Smooth muscle cell (in vitro differentiated cells): ENCODE data around the gene SLC35D1. TPM values are rescaled to one million over a fixed set of nuclear protein-coding genes. Genes with fewer than 3 reads are reported as not detected.

Source experiments
- DNase-seq: peaks from one replicate; lab custom pipeline; 2025; ENCODE audit not compliant: unreplicated experiment; lab: John Stamatoyannopoulos, UW
- H2AFZ ChIP-seq: fragments of 200-600 bp; sonication (generic); 2 replicates; pipeline ENCODE4 v1.6.0; 2016; ENCODE audit warnings: antibody characterized with exemption, low read depth, mild to moderate bottlenecking
- H3F3A ChIP-seq: fragments of 200-600 bp; sonication (generic); 2 replicates; pipeline ENCODE4 v1.6.0; 2017; ENCODE audit warnings: antibody characterized with exemption, low read depth
- H3K27ac ChIP-seq: fragments of 200-600 bp; sonication (generic); 2 replicates; pipeline ENCODE4 v1.5.1; 2016; ENCODE audit warnings: low read depth, mild to moderate bottlenecking
- H3K27me3 ChIP-seq: fragments of 200-600 bp; sonication (generic); 2 replicates; pipeline ENCODE4 v1.6.1; 2016; ENCODE audit warnings: low read depth, mild to moderate bottlenecking
- H3K36me3 ChIP-seq: fragments of 200-600 bp; sonication (generic); 2 replicates; pipeline ENCODE4 v1.5.1; 2016; ENCODE audit warnings: low read depth
- H3K4me1 ChIP-seq: fragments of 200-600 bp; sonication (generic); 2 replicates; pipeline ENCODE4 v1.5.1; 2016; ENCODE audit warnings: low read depth
- H3K4me2 ChIP-seq: fragments of 200-600 bp; sonication (generic); 2 replicates; pipeline ENCODE4 v1.6.0; 2016; ENCODE audit warnings: mild to moderate bottlenecking
- H3K4me3 ChIP-seq: fragments of 200-600 bp; sonication (generic); 2 replicates; pipeline ENCODE4 v1.5.1; 2016; ENCODE audit warnings: mild to moderate bottlenecking
- H3K79me2 ChIP-seq: fragments of 200-600 bp; sonication (generic); 2 replicates; pipeline ENCODE4 v1.6.0; 2016; ENCODE audit warnings: low read depth, mild to moderate bottlenecking
- H3K9ac ChIP-seq: fragments of 200-600 bp; sonication (generic); 2 replicates; pipeline ENCODE4 v1.6.0; 2016; ENCODE audit warnings: low read depth
- H3K9me3 ChIP-seq: fragments of 200-600 bp; sonication (generic); replicated peaks from 2 replicates; pipeline ENCODE4 v1.5.1; 2016; ENCODE audit warnings: low read depth
- H4K20me1 ChIP-seq: fragments of 200-600 bp; sonication (generic); 2 replicates; pipeline ENCODE4 v1.6.0; 2016; ENCODE audit warnings: low read depth
- WGBS: methylation state at CpG from one replicate; pipeline ENCODE4 v1.1.7; 2016; ENCODE audit warnings: low lambda C conversion rate; 5-methylcytosine and 5-hydroxymethylcytosine counted together
- polyA plus RNA-seq: library from polyadenylated mRNA; unstranded; fragments of >200 nt; fragmentation: Nextera tagmentation; extraction: Ambion mirVana; gene quantifications from 2 replicates; pipeline ENCODE4 v1.2.1, GENCODE V29; 2016
- total RNA-seq: library from RNA; depleted of rRNA; stranded (reverse); fragments of >200 nt; gene quantifications from 2 replicates; pipeline ENCODE4 v1.2.3, GENCODE V29; 2014
- TF ChIP-seq, protein P1 (sequence below): fragments of 200-600 bp; sonication (generic); IDR thresholded peaks from 2 replicates; pipeline ENCODE4 v1.5.1; 2017; ENCODE audit warnings: borderline replicate concordance, mild to moderate bottlenecking, antibody characterized with exemption; ENCODE audit not compliant: insufficient read depth, poor library complexity, severe bottlenecking

SLC35D1 gene
- total and polyA plus RNA-seq, 2 experiments from 2014 or later, result 13.3 to 28.2 TPM

DNA sequence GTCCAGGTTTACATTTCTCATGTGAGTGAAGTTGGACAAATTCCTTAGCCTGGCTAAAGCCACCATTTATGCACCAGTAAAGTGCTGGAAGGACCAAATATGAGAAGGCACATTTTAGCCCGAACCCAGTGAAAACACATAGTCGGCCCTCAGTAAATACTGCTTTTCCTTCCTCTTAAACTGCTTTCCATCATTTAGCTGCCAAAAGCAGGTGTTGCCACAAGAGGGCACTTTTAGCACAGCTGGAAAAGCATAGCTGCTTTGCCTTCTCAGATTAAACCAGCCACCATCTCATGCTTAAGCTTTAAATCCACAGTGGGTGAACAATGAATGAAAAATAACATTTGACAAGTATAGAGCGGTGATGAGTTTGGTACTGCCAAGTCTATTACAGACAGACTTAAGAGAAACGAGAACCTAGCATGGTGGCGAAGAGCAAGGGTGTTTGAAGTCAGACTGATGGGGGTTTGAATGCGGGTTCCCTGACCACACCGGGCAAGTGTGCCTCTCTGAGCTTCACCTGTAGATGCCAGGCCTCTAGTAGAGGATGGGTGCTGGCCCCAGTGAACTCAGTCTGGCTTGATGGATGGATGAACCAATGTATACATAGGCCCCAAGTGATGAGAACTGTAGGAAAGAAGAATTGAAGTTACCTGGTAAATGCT lies 57.8 kb downstream of the SLC35D1 start:
- Histone ChIP-seq H3K9me3 (no peaks in the 10 kb centered on the region), H4K20me1 (no peaks in the 10 kb centered on the region), H3K4me3 (no peak overlapping the region), H3K27ac (no peak overlapping the region), H3K79me2 (no peaks in the 10 kb centered on the region), H3K9ac (no peak overlapping the region), H3K36me3 (peaks cover 4% of the 10 kb centered on the region), H3K27me3 (no peaks in the 10 kb centered on the region), H3K4me1 (no peaks in the 10 kb centered on the region), H2AFZ (no peak overlapping the region), H3F3A (peaks cover 8% of the 10 kb centered on the region), H3K4me2 (no peak overlapping the region)
- TF ChIP-seq, protein P1, sequence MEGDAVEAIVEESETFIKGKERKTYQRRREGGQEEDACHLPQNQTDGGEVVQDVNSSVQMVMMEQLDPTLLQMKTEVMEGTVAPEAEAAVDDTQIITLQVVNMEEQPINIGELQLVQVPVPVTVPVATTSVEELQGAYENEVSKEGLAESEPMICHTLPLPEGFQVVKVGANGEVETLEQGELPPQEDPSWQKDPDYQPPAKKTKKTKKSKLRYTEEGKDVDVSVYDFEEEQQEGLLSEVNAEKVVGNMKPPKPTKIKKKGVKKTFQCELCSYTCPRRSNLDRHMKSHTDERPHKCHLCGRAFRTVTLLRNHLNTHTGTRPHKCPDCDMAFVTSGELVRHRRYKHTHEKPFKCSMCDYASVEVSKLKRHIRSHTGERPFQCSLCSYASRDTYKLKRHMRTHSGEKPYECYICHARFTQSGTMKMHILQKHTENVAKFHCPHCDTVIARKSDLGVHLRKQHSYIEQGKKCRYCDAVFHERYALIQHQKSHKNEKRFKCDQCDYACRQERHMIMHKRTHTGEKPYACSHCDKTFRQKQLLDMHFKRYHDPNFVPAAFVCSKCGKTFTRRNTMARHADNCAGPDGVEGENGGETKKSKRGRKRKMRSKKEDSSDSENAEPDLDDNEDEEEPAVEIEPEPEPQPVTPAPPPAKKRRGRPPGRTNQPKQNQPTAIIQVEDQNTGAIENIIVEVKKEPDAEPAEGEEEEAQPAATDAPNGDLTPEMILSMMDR, result peak; percentile 69
- WGBS, result 84% methylated on average over 7 of the region's 7 CpGs
- DNase-seq, result no peak

DNA sequence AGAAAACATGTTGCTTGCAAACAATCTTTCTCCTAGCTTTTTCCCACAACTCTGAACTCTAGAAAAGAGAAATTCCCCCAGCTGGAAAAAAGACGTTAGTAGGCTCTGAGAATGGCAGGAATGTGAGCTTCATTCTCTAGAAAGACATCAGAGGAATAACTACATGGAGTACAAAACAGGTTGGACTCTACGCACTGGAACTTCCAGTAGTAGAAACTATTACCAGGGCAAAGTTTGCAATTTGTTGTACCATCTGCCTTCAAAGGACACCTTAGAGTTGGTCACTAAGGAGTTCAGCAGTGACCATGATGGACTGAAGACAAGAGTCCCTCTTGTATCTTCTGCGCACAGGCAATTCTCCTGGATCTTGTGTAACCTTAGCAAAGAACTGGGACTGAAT lies 60.9 kb downstream of the SLC35D1 start:
- Histone ChIP-seq H3K4me2 (no peak overlapping the region), H3K79me2 (no peaks in the 10 kb centered on the region), H3K27me3 (no peaks in the 10 kb centered on the region), H3K36me3 (no peaks in the 10 kb centered on the region), H3K4me3 (no peak overlapping the region), H3F3A (peaks cover 5% of the 10 kb centered on the region), H3K9me3 (no peaks in the 10 kb centered on the region), H2AFZ (no peak overlapping the region), H3K4me1 (no peaks in the 10 kb centered on the region), H4K20me1 (no peaks in the 10 kb centered on the region), H3K27ac (no peak overlapping the region), H3K9ac (no peak overlapping the region)
- TF ChIP-seq, protein P1, result no peak
- no peak for DNase-seq
- WGBS, result 83% methylated on average over 3 of the region's 3 CpGs

DNA sequence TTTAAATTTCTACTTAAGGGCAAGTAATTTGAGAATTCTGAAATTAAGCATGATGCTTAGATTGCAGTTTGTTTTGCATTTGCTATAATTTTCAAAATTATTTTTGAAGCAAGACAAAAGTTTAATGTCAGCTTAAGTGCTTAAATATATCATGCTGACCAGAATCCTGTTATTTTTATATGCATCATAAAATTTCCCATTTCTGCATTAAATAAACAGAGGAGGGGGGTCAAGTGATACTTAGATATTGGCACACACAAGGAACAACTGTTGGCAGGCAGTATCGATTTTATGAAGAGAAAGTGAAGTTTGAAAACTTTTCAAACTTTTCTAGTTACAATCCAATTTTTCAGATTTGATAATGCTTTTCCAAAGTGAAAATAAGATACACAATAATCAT lies 68.1 kb downstream of the SLC35D1 start:
- Histone ChIP-seq H3K4me1 (no peaks in the 10 kb centered on the region), H3K9me3 (no peaks in the 10 kb centered on the region), H2AFZ (no peak overlapping the region), H3K27ac (no peak overlapping the region), H4K20me1 (no peaks in the 10 kb centered on the region), H3K4me2 (no peak overlapping the region), H3K27me3 (no peaks in the 10 kb centered on the region), H3F3A (peaks cover 5% of the 10 kb centered on the region), H3K79me2 (no peaks in the 10 kb centered on the region), H3K36me3 (peaks cover 20% of the 10 kb centered on the region), H3K9ac (no peak overlapping the region), H3K4me3 (no peak overlapping the region)
- WGBS, result 100% methylated on average over 1 of the region's 1 CpG
- TF ChIP-seq, protein P1, result no peak
- DNase-seq, result no peak

DNA sequence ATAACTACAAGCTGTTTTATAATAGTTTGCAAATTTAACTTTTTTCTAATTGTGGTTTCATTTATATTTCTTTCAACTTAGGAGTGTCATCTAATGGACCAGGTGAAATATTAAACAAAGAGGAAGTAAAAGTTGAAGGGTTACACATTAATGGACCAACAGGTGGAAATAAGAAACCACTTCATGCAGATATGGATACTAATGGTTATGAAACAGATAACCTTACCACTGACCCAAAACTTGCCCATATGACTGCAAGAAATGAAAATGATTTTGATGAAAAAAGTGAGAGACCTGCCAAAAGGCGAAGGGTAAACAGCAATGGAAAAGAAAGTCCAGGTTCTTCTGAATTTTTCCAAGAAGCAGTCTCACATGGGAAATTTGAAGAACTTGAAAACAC lies 69.5 kb downstream of the SLC35D1 start:
- no peak overlapping the region for H3K9ac ChIP-seq
- H3K36me3 ChIP-seq, result peaks cover 23% of the 10 kb centered on the region

More for the DNA sequence above, 69.5 kb downstream of the SLC35D1 start:
- peaks cover 5% of the 10 kb centered on the region for H3F3A ChIP-seq
- H4K20me1 ChIP-seq, result no peaks in the 10 kb centered on the region
- H3K27me3 ChIP-seq, result no peaks in the 10 kb centered on the region
- 100% methylated on average over 1 of the region's 1 CpG for WGBS
- no peaks in the 10 kb centered on the region for H3K79me2 ChIP-seq
- H3K4me1 ChIP-seq, result no peaks in the 10 kb centered on the region
- TF ChIP-seq, protein P1, result no peak
- no peak overlapping the region for H3K4me2 ChIP-seq
- no peak overlapping the region for H3K4me3 ChIP-seq
- no peak overlapping the region for H3K27ac ChIP-seq
- DNase-seq, result no peak
- H3K9me3 ChIP-seq, result no peaks in the 10 kb centered on the region
- H2AFZ ChIP-seq, result no peak overlapping the region
